Measurements from ENCODE around the gene ASPHD1.

Gene ASPHD1

DNA sequence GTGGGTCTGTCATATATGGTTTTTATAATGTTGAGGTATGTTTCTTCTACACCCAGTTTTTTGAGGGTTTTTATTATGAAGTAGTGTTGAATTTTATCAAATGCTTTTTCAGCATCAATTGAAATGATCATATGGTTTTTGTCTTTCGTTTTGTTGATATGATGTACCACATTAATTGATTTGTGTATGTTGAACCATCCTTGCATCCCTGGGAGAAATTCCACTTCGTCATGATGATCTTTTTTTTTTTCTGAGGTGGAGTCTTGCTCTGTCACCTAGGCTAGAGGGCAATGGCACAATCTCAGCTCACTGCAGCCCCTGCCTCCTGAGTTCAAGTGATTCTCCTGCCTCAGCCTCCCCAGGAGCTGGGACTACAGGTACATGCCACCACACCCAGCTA lies 47.6 kb downstream of the ASPHD1 start:
- DNase-seq = no peak

DNA sequence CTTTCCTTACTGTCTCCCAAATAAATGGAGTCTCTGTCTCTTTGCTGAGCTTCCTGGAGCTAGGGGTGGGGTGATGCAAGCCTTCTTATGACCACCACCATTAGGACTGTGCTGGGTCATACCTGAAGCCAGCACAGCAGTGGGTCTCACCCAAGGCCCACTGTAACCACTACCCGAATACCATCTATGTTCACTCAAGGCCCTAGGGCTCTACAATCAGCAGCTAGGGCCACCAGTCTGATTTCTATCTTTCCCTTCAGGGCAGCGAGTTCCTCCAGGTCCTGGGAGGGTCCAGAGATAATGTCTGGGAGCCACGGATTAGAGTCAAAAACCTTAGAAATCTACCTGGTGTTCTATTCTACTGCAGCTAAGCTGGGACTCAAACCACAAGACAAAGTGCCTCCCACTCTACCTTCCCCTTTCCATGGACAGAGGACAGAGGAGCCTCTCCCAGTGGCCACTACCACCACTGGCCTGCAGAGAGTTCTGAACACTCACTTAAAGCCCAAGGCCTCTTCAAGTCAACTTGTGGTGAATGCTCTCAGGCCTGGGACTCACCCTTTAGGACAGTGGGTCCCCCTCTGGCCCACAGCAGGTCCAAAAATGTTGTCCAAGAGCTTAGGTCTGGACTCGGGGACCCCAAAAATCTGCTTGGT lies 50.6 kb downstream of the ASPHD1 start:
- no peak for DNase-seq

DNA sequence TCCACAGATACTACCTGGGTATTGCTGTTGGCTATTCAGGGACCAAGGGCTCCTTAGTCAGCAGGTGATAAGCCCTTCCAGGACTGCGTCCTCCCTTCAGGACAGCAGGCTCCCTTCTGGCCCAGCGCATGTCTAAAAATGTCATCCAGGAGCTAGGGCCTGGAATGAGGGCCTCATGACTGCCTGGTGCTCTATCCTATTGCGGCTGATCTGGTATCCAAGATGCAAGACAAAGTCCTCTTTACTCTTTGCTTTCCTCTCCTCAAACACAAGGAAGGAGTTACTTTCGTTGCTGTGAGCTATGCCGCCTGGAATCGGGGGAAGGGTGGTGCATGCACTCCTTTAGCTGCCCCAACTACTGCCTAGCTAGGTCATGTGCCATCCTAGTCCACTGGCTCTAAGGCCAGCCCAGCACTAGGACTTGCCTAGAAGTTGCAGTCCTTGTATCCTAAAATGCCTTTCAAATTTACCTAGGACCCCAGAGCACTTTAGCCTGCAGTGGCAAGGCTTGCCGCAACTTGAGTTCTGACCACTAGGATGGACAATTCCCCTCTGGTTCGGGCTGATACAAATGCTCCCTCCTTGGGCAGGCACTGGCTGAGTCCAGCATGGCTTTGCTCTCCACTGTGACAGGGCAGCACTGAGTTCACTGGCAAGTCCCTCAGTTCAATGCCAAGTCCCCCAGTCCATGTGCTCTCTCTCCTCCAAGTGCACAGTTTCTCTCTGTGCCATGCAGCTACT lies 51.5 kb downstream of the ASPHD1 start:
- DNase-seq = no peak
